Naive thymus-derived CD4-positive, alpha-beta T cell (primary cell): ENCODE measurements around the gene CBS. TPM values are rescaled to one million over a fixed set of nuclear protein-coding genes. Genes with fewer than 3 reads are reported as not detected.

Experiments used
- ATAC-seq: fragments of 150-1000 bp; cut with Tn5 transposase; 2 replicates; pipeline ENCODE4 v1.10.0; 2021; ENCODE audit warnings: mild to moderate bottlenecking, moderate library complexity
- CTCF ChIA-PET: fragments of 350-600 bp; sonication (Branson Sonifier 250); formaldehyde crosslinking; loops from one replicate; lab custom pipeline; 2021; ENCODE audit warnings: antibody characterized with exemption; lab: Charles Lee
- POLR2A ChIA-PET: fragments of 350-600 bp; sonication (Branson Sonifier 250); formaldehyde crosslinking; loops from one replicate; lab custom pipeline; 2021; ENCODE audit warnings: antibody characterized with exemption, inconsistent platforms; lab: Charles Lee
- DNase-seq, 9 donors: peaks; one replicate each; pipeline versions ENCODE4 v3.0.0 to v3.0.0-alpha.2; 2020 to 2022; ENCODE audit warnings: mixed read lengths in 1 of 9
- H3K27ac ChIP-seq: one replicate; pipeline ENCODE4 v1.7.0; 2013; ENCODE audit warnings: mild to moderate bottlenecking, low read depth, low read length, moderate library complexity
- H3K27me3 ChIP-seq, 2 donors: one replicate each; pipeline ENCODE4 v1.7.0; 2013; ENCODE audit warnings: low read length in 2 of 2, mild to moderate bottlenecking in 2 of 2, moderate library complexity in 2 of 2; ENCODE audit not compliant: control insufficient read depth in 2 of 2, insufficient read depth in 2 of 2
- H3K36me3 ChIP-seq, 3 experiments: 1 replicate in 2 of 3; 2 replicates in 1 of 3; pipeline ENCODE4 v1.7.0; 2013; ENCODE audit warnings: low read length in 3 of 3, mild to moderate bottlenecking in 3 of 3, moderate library complexity in 1 of 3; ENCODE audit not compliant: insufficient read depth in 3 of 3, control insufficient read depth in 2 of 3
- H3K4me1 ChIP-seq, 2 donors: one replicate each; pipeline ENCODE4 v1.7.0; 2013; ENCODE audit warnings: low read length in 2 of 2, mild to moderate bottlenecking in 2 of 2, moderate library complexity in 1 of 2; ENCODE audit not compliant: control insufficient read depth in 2 of 2, insufficient read depth in 2 of 2
- H3K4me3 ChIP-seq: 2 replicates; pipeline ENCODE4 v1.7.0; 2013; ENCODE audit warnings: mild to moderate bottlenecking, low read length
- H3K9me3 ChIP-seq, 3 experiments: 1 replicate in 2 of 3; 2 replicates in 1 of 3; pipeline ENCODE4 v1.7.0; 2013; ENCODE audit warnings: low read length in 3 of 3; ENCODE audit not compliant: control insufficient read depth in 2 of 3
- H3K27ac Mint-ChIP-seq, 9 donors: one replicate each; pipeline ENCODE4 v1.8.0; 2020 to 2022; ENCODE audit warnings: mixed read lengths in 9 of 9, mild to moderate bottlenecking in 8 of 9, moderate library complexity in 5 of 9, inconsistent platforms in 2 of 9
- H3K27me3 Mint-ChIP-seq, 5 donors: one replicate each; pipeline ENCODE4 v1.8.0; 2021 to 2022; ENCODE audit warnings: mixed read lengths in 5 of 5, mild to moderate bottlenecking in 1 of 5
- H3K36me3 Mint-ChIP-seq, 5 donors: one replicate each; pipeline ENCODE4 v1.8.0; 2020 to 2022; ENCODE audit warnings: mixed read lengths in 5 of 5, mild to moderate bottlenecking in 3 of 5, inconsistent platforms in 1 of 5
- H3K4me1 Mint-ChIP-seq, 7 donors: one replicate each; pipeline ENCODE4 v1.8.0; 2020 to 2022; ENCODE audit warnings: mixed read lengths in 7 of 7, mild to moderate bottlenecking in 3 of 7, inconsistent platforms in 1 of 7
- H3K4me3 Mint-ChIP-seq, 10 donors: one replicate each; pipeline ENCODE4 v1.8.0; 2020 to 2022; ENCODE audit warnings: mild to moderate bottlenecking in 10 of 10, mixed read lengths in 10 of 10, moderate library complexity in 6 of 10, inconsistent platforms in 2 of 10
- H3K9me3 Mint-ChIP-seq, 11 donors: one replicate each; pipeline ENCODE4 v1.8.0; 2020 to 2022; ENCODE audit warnings: mixed read lengths in 11 of 11, mild to moderate bottlenecking in 4 of 11, inconsistent platforms in 1 of 11, moderate library complexity in 1 of 11
- intact Hi-C, 2 donors: fragments of 100-400 bp; cut with micrococcal nuclease; formaldehyde crosslinking; loops; one replicate each; pipeline ENCODE4 v1.15.1; 2023
- polyA plus RNA-seq, 2 donors: library from polyadenylated mRNA; unstranded; fragments of 300-500 nt; fragmentation: Illumina TruSeq; gene quantifications; one replicate each; pipeline ENCODE4 v1.2.3, GENCODE V29; 2021
- total RNA-seq, 6 experiments: library from RNA in 5 of 6; stranded (reverse) in 5 of 6; gene quantifications; 1 replicate in 5 of 6; 2 replicates in 1 of 6; pipeline ENCODE4 v1.2.3 and lab custom pipeline; 2021 to 2026

Gene CBS
- total and polyA plus RNA-seq, 7 experiments from 2014 or later = 0.40 to 21.2 (median 0.88) TPM; not detected in 4

GRCh38 chr21:43027846-43028731 lies 47.5 kb downstream of the CBS start:
- POLR2A ChIA-PET = no interaction called here
- CTCF ChIA-PET = no interaction called here
- ATAC-seq (no peak), DNase-seq (no peak)
- Mint-ChIP-seq H3K4me1 (no peaks in the 10 kb centered on the region), H3K27me3 (no peaks in the 10 kb centered on the region), H3K4me3 (no peak overlapping the region), H3K9me3 (no peaks in the 10 kb centered on the region), H3K27ac (peak overlapping the region in 1 of 9 donors; percentile 71), H3K36me3 (peaks cover 5 to 69% (median 20%) of the 10 kb centered on the region in 5 donors)
- H3K27me3 ChIP-seq = no peaks in the 10 kb centered on the region
- no peaks in the 10 kb centered on the region for H3K9me3 ChIP-seq
- H3K27ac ChIP-seq = no peak overlapping the region
- no peak overlapping the region for H3K4me3 ChIP-seq
- peaks cover 8 to 68% (median 10%) of the 10 kb centered on the region in 3 experiments for H3K36me3 ChIP-seq
- H3K4me1 ChIP-seq = no peaks in the 10 kb centered on the region
- intact Hi-C loops = no loop called here

- ChIA-PET POLR2A (no interaction called here), CTCF (no interaction called here)
- H3K4me3 ChIP-seq = no peak overlapping the region
- Mint-ChIP-seq H3K27ac (no peak overlapping the region), H3K36me3 (peaks cover 5 to 71% (median 30%) of the 10 kb centered on the region in 5 donors), H3K9me3 (no peaks in the 10 kb centered on the region), H3K4me3 (no peak overlapping the region), H3K4me1 (peaks cover 0 to 2% (median 0%) of the 10 kb centered on the region in 7 donors), H3K27me3 (no peaks in the 10 kb centered on the region)
- intact Hi-C loops = no loop called here
- no peak for ATAC-seq
- no peaks in the 10 kb centered on the region for H3K4me1 ChIP-seq
- no peak for DNase-seq
- no peaks in the 10 kb centered on the region for H3K27me3 ChIP-seq
- H3K9me3 ChIP-seq = no peaks in the 10 kb centered on the region
- peaks cover 10 to 75% (median 15%) of the 10 kb centered on the region in 3 experiments for H3K36me3 ChIP-seq
- no peak overlapping the region for H3K27ac ChIP-seq
These were observed 49.9 kb downstream of the CBS start for GRCh38 chr21:43025636-43026180.

- no peaks in the 10 kb centered on the region for H3K4me1 ChIP-seq
- H3K36me3 Mint-ChIP-seq = peaks cover 6 to 70% (median 34%) of the 10 kb centered on the region in 5 donors
These were observed 51.0 kb downstream of the CBS start for GRCh38 chr21:43024439-43025136.

GRCh38 chr21:43023175-43023574 lies 52.5 kb downstream of the CBS start:
- no peak overlapping the region for H3K4me3 ChIP-seq
- H3K27me3 ChIP-seq = no peaks in the 10 kb centered on the region
- POLR2A ChIA-PET = no interaction called here
- no peaks in the 10 kb centered on the region for H3K4me1 ChIP-seq
- H3K27ac Mint-ChIP-seq = peak overlapping the region in 1 of 9 donors; percentile 30
- peaks cover 0 to 62% (median 20%) of the 10 kb centered on the region in 3 experiments for H3K36me3 ChIP-seq
- H3K4me1 Mint-ChIP-seq = peaks cover 0 to 2% (median 0%) of the 10 kb centered on the region in 7 donors
- no peaks in the 10 kb centered on the region for H3K9me3 Mint-ChIP-seq
- no peaks in the 10 kb centered on the region for H3K9me3 ChIP-seq
- intact Hi-C loops = no loop called here
- ATAC-seq (no peak), DNase-seq (no peak)
- H3K27me3 Mint-ChIP-seq = no peaks in the 10 kb centered on the region
- no peak overlapping the region for H3K27ac ChIP-seq
- peaks cover 2 to 65% (median 22%) of the 10 kb centered on the region in 5 donors for H3K36me3 Mint-ChIP-seq
- no peak overlapping the region for H3K4me3 Mint-ChIP-seq
- CTCF ChIA-PET = no interaction called here

More at GRCh38 chr21:43024439-43025136, 51.0 kb downstream of the CBS start:
- Mint-ChIP-seq H3K9me3 (no peaks in the 10 kb centered on the region), H3K4me3 (no peak overlapping the region), H3K27me3 (no peaks in the 10 kb centered on the region), H3K4me1 (peaks cover 0 to 2% (median 0%) of the 10 kb centered on the region in 7 donors), H3K27ac (peak overlapping the region in 1 of 9 donors; percentile 9)
- POLR2A ChIA-PET = no interaction called here
- no peak for ATAC-seq
- intact Hi-C loops = no loop called here
- Histone ChIP-seq H3K36me3 (peaks cover under 1 to 73% (median 20%) of the 10 kb centered on the region in 3 experiments), H3K9me3 (no peaks in the 10 kb centered on the region), H3K27me3 (no peaks in the 10 kb centered on the region), H3K27ac (no peak overlapping the region), H3K4me3 (no peak overlapping the region)
- DNase-seq = no peak
- CTCF ChIA-PET = no interaction called here

GRCh38 chr21:43021756-43022600 lies 53.7 kb downstream of the CBS start:
- H3K36me3 Mint-ChIP-seq = peaks cover 2 to 58% (median 17%) of the 10 kb centered on the region in 5 donors

GRCh38 chr21:43021191-43021590 lies 54.4 kb downstream of the CBS start:
- H3K27me3 Mint-ChIP-seq = no peaks in the 10 kb centered on the region
- H3K9me3 ChIP-seq = no peaks in the 10 kb centered on the region
- ChIA-PET POLR2A (no interaction called here), CTCF (no interaction called here)
- no peak overlapping the region for H3K4me3 ChIP-seq
- intact Hi-C loops = no loop called here
- no peak for ATAC-seq
- no peak overlapping the region for H3K27ac ChIP-seq
- no peak overlapping the region for H3K4me3 Mint-ChIP-seq
- no peaks in the 10 kb centered on the region for H3K4me1 ChIP-seq
- H3K36me3 Mint-ChIP-seq = peaks cover 2 to 65% (median 20%) of the 10 kb centered on the region in 5 donors
- peaks cover 0 to 64% (median 20%) of the 10 kb centered on the region in 3 experiments for H3K36me3 ChIP-seq
- H3K9me3 Mint-ChIP-seq = no peaks in the 10 kb centered on the region
- peaks cover 0 to 4% (median 0%) of the 10 kb centered on the region in 7 donors for H3K4me1 Mint-ChIP-seq
- no peak for DNase-seq
- H3K27ac Mint-ChIP-seq = no peak overlapping the region
- H3K27me3 ChIP-seq = no peaks in the 10 kb centered on the region

More at GRCh38 chr21:43021756-43022600, 53.7 kb downstream of the CBS start:
- Histone ChIP-seq H3K27me3 (no peaks in the 10 kb centered on the region), H3K9me3 (no peaks in the 10 kb centered on the region), H3K4me3 (no peak overlapping the region), H3K36me3 (peaks cover 0 to 57% (median 20%) of the 10 kb centered on the region in 3 experiments), H3K4me1 (no peaks in the 10 kb centered on the region), H3K27ac (no peak overlapping the region)
- no peaks in the 10 kb centered on the region for H3K27me3 Mint-ChIP-seq
- intact Hi-C loops = no loop called here
- DNase-seq (no peak), ATAC-seq (no peak)
- POLR2A ChIA-PET = no interaction called here
- peaks cover 0 to 2% (median 0%) of the 10 kb centered on the region in 7 donors for H3K4me1 Mint-ChIP-seq
- no peak overlapping the region for H3K4me3 Mint-ChIP-seq
- CTCF ChIA-PET = no interaction called here
- no peak overlapping the region for H3K27ac Mint-ChIP-seq
- H3K9me3 Mint-ChIP-seq = no peaks in the 10 kb centered on the region
